NCI-H2227 (cell line): Measurements from ENCODE around the gene HSPB6.
"Not testable (repeated sequence)": the region's sequence is repeated elsewhere in the genome, so short reads cannot be mapped to it uniquely, and the experiment has no call there.

Experiments
- DNase-seq: peaks from one replicate; lab custom pipeline; 2025; ENCODE audit not compliant: unreplicated experiment; lab: John Stamatoyannopoulos, UW

Gene HSPB6

DNA sequence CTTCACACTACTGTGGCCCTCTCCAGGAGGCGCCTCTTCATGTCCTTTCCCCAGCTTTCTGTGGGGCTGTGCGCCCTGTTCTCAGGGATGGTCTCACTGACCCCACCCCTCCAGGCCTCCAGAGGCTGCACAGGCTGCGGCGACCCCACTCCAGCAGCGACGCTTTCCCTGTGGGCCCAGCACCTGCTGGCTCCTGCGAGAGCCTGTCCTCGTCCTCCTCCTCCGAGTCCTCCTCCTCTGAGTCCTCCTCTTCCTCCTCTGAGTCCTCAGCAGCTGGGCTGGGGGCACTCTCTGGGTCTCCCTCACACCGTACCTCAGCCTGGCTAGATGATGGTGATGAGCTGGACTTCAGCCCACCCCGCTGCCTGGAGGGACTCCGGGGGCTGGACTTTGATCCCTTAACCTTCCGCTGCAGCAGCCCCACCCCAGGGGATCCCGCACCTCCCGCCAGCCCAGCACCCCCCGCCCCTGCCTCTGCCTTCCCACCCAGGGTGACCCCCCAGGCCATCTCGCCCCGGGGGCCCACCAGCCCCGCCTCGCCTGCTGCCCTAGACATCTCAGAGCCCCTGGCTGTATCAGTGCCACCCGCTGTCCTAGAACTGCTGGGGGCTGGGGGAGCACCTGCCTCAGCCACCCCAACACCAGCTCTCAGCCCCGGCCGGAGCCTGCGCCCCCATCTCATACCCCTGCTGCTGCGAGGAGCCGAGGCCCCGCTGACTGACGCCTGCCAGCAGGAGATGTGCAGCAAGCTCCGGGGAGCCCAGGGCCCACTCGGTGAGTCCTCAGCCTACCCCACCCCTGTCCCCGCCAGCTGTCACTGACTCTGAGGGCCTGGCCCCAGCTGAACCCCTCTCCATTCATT, 29.7 kb upstream of the HSPB6 start:
- no peak for DNase-seq

DNA sequence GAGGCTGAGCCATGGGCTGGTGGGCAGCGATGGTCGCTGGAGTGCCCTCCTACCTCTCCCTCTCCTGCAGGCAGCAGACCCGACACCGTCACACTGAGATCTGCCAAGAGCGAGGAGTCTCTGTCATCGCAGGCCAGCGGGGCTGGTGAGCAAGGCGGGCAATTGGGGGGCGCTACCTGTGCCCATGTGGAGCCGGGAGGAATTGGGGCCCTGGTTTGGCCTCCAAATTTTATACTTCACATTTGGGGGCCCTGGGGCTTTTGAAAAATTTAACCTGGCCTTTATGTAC, 28.5 kb upstream of the HSPB6 start:
- no peak for DNase-seq

DNA sequence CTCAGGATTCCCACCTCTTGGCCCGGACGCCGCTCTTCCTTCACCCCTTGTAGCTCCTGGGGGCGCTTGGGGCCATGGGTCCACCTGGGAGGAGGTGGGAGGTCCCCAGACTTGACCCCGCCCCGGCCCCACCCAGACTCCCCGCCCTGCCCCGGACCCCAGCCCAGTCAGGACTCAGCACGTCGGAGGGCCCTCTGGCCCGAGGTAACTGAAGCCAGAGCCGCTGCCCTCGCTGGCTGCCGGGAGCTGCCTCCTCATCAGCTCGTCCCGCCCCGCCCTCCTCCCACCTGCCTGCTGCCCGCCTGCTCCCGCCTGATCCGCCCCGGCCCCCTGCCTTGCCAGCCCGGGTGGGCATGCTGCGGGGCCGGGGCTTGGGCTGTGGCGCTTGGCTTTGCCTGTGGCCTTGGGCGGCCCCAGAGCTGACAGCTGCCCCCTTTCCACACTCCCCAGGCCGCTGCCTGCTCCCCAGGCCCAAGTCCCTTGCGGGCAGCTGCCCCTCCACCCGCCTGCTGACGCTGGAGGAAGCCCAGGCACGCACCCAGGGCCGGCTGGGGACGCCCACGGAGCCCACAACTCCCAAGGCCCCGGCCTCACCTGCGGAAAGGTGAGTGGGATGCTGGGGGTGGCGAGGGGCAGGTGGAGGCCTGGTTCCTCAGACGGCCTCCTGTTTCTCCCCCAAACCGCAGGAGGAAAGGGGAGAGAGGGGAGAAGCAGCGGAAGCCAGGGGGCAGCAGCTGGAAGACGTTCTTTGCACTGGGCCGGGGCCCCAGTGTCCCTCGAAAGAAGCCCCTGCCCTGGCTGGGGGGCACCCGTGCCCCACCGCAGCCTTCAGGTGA, 27.9 kb upstream of the HSPB6 start:
- DNase-seq: no peak

DNA sequence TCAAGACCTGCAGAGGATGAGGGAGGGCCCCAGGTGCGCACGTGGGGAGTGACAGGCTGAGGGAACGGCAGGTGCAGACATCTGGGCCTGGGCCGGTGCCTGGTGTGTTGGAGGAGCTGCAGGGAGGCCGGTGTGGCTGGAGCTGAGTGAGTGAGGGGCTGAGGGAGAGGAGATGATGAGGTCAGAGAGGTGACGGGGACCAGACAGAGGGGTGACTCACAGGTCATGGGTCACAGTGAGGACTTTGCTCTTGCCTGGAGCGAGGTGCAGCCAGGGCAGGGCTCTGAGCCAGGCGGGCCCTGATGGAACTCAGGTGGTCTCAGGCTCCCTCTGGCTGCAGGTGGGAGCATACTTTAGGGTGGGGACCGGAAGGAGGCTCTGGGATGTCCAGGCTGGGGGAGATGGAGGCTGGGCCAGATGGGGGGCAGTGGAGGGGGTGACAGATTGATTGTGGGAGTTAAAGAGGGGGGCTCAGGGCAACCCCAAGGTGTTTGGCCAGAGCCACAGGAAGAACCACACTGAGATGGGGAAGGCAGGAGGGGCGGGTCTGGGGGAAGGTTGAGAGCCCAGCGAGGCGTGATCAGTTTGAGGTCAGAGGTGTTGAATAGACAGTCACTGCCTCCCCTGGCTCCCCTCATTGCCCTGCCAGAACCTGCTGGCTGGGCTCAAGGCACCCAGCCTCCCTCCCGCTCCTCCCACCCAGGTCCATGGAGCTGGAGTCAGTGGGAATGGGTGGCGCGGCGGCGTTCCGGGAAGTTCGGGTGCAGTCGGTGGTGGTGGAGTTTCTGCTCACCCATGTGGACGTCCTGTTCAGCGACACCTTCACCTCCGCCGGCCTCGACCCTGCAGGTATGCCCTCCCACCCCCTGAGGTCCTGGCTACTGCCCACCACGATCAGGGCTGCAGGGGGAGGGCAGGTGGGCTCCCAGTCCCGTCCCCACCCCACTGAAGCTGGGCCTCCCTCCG, 26.9 kb upstream of the HSPB6 start:
- no peak for DNase-seq

DNA sequence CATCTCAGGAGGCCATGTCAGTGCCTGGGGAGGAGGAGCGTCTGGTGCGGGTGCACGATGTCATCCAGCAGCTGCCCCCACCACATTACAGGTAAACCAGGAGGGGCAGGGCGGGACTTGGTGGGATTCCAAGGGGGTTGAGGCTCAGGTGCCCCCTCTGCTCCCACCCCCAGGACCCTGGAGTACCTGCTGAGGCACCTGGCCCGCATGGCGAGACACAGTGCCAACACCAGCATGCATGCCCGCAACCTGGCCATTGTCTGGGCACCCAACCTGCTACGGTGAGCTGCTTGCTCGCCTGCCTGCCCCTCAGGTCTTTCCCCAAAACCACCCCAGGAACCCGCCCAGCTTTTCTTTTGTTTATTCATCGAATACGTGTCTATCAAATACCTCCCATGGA, 25.8 kb upstream of the HSPB6 start:
- no peak for DNase-seq

DNA sequence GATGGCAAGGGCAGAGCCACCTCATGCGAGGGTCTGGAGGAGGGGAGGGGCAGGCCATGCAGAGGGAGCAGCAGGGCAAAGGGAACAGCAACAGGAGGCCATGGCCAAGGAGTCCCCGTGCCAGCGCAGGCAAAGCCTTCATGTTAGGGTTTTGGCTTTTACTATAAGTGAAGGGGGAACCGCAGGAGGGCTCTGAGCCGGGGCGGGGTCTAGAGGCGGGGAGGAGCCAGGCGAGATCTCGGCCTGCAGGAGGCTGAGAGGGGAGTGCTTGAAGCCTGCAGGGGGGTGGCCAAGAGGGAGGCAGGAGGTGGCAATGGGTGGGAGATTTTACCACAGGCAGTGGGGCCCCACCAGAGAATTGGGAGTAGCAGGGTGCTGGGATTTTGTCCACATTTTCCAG, 24.8 kb upstream of the HSPB6 start:
- DNase-seq: no peak

DNA sequence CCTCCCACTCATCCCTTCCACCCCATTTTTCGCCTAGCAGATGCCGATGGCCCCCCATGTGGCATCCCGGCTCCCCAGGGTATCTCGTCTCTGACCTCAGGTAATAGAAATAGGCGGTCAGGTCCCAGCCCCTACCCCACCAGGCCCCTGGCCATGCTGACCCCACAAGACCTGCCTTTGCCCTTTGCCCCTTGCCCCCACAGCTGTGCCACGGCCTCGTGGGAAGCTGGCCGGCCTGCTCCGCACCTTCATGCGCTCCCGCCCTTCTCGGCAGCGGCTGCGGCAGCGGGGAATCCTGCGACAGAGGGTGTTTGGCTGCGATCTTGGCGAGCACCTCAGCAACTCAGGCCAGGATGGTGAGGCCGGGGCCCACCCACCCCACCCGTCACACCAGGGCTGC, 23.9 kb upstream of the HSPB6 start:
- no peak for DNase-seq

DNA sequence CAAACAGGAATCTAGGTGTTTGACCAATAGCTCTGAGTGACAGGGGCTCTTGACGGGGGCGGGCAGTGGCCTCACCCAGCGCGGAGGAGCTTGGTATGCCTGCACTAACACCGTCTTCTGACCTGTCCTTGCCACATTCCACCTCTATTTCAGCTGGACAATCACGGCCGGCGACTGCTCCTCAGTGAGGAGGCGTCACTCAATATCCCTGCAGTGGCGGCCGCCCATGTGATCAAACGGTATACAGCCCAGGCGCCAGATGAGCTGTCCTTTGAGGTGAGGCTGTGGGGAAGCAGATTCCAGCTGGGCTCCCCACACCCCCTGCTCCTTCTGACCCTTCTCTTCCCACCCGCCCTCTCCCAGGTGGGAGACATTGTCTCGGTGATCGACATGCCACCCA, 23.2 kb upstream of the HSPB6 start:
- DNase-seq: no peak

DNA sequence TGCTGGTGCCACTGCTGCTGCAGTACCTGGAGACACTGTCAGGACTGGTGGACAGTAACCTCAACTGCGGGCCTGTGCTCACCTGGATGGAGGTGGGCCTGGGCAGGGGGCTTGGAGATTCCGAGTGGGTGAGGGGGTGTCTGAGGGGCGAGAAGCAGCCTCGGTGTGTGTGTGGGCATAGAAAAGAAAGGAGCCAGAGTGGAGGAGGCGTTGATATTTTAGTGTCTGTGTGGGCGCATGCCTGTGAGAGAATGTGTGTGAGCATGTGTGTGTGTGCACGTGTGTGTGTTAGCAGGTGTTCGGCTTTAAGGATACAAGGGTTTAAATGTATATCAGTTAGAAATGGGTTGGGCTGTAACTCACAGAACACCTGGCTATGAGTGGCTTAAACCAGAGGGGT, 22.2 kb upstream of the HSPB6 start:
- no peak for DNase-seq

DNA sequence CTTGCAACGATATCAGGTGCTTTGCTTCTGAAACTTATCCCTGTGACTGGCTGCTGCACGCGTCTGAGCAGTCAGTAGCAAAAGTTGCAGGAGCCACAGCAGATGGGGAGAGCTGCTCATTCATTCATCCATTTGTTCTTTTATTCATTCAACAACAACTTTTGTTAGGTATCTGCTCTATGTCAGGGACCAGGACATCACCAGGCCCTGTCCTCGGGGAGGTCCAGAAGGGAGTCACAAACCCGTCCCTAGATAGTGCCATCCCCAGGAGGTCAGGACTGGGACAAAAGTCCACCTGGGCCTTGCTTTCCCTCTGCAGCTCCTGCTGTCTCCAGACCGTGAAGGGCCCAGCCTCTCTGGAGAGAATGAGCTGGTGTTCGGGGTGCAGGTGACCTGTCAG, 21.1 kb upstream of the HSPB6 start:
- no peak for DNase-seq

DNA sequence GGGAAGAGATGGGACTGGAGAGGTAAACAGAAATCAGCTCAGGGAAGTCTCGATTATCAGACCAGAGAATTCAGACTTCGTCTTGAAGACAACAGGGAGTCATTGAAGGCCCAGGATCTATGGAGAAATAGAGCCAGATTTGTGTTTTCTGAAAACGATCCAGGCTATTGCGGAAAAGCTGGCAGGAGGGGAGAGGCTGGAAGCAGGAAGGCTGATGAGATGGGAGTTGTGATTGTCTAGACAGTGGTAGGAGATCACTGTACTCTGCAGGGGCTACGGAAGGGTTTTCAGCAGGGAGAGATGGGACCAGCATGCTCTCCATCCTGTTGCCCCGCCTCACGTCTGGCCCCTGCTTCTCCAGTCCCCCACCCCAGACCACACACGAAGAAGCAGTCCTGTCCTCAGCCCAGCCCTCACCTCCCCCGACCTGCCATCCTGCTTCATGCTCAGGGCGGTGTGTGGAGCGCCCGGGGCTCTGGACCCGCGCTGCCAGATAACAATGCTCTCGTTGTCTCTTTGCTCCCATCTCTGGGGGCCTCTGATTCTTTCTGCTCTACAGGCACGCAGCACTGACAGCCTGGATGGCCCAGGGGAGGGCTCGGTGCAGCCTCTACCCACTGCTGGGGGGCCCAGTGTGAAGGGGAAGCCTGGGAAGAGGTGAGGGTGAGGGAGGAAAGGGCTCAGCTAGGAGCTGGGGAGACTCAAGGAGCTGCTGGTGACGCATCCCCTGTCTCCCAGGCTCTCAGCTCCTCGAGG, 20.4 kb upstream of the HSPB6 start:
- no peak for DNase-seq

DNA sequence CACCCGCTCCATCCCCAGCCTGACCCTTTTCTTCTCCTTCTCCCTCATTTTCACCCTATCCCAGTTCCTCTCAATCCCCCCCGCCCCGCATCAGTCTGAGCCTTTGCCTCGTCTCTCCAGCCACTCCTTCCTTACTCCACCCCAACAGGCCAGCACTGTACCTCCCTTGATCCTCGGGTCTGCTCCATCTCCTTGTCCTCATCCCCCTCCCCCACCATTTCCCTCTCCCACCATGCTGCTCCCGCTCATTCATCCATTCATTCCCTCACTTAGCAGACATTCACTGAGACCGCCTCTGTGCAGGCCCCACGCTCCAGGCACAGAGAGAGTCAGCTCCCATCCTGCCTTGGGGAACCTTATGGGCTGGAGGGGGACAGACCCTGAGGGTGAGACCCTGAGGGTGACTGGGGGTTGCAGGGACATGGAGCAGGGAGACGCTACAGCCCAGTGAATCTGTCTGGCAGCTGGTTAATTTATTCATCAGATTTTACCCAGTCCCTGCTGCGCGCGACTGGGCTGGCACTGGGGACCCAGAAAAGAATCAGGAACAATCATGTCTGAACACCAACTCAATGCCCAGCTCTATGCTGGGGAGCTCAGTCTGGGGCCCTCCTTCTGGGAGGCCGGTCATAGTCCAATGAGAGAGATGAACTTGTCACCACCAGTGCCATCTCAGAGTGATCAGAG, 19.4 kb upstream of the HSPB6 start:
- DNase-seq: peak; percentile 88

DNA sequence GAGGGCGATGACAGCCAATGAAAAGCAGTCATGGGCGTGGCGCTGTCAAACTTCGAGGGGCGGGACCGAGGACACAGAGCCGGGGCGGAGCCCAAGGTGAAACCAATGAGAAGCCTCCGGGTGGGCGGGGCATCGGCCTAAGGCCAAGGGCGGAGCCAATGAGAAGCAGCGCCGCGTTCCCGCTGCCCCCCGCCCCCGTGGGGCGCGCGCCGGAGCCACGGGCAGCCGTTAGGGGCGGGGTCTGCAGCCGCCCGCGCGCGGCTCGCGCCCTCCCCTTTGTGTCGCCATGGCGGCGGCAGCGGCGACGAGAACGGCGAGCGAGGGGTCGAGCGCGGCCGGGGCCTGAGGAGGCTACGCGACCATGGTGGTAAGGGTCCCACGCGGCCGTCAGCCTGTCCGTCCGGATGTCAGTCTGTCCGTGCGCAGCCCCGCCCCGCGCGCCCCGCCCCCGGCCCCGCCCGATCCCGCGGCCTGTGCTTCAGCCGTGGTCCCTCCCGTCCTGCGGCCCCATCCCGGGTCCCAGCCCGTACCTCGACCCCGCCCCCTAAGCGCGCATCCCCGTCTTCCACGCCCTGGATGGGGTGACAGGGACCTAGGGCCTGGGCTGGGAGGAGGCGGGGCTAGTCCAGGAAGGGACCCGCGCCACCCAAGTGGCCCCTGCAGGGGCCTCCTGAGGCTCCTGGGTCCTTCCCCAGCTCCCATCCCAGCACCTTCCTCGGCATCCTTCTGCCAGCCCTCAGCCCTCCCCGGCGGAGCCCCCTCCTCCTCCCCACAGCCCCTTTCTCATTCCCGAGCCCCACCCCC, 18.7 kb upstream of the HSPB6 start, which contains the start of gene ARHGAP33:
ARHGAP33 (plus strand) TSS at position 267 of the 804 bp plus-strand sequence; CDS start at position 362, 95 bp downstream.
- peak; percentile 100 for DNase-seq

DNA sequence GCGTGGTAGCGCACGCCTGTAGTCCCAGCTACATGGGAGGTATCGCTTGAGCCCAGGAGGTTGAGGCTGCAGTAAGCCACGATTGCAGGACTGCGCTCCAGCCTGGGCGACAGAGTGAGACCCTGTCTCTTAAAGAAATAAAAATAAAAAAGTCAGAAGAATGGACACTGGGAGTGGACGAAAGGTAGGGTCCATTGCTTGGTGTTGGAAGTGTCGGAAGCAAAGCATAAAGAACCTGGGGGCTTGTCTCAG, 18.1 kb upstream of the HSPB6 start:
- DNase-seq: no peak

DNA sequence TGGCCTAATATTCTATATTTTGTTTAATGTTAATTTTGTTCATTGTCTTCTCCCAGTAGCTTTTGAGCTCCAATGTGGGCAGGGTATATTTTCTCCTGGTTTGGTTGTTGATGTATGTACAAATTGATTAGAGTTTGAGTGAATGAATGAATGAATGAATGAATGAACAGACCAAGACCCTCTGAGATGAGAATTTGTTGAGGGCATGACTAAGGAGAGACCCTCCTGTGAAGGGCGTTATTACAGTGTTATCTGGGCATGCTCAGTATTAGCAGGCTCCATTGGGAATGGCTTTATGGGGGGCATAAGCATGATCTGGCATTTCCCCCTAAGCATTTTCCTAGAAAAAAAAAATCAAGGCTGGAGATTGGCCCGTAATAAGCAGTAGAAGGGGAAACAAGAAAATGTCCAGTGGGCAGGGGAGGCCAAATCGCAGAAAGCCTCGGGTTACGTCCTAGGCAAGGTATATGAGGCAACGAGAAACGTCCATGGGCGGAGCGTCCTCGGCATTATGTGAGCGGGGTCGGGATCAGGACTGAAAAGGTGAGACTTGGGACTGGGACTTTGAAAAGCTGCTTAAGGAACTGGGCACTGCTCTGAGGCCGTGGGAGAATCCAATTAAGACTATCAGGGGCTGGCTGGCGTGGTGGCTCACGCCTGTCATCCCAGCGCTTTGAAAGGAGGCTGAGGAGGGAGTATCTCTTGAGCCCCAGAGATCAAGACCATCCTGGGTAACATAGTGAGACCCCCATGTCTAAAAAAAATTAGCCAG, 17.6 kb upstream of the HSPB6 start:
- DNase-seq: peak; percentile 80

DNA sequence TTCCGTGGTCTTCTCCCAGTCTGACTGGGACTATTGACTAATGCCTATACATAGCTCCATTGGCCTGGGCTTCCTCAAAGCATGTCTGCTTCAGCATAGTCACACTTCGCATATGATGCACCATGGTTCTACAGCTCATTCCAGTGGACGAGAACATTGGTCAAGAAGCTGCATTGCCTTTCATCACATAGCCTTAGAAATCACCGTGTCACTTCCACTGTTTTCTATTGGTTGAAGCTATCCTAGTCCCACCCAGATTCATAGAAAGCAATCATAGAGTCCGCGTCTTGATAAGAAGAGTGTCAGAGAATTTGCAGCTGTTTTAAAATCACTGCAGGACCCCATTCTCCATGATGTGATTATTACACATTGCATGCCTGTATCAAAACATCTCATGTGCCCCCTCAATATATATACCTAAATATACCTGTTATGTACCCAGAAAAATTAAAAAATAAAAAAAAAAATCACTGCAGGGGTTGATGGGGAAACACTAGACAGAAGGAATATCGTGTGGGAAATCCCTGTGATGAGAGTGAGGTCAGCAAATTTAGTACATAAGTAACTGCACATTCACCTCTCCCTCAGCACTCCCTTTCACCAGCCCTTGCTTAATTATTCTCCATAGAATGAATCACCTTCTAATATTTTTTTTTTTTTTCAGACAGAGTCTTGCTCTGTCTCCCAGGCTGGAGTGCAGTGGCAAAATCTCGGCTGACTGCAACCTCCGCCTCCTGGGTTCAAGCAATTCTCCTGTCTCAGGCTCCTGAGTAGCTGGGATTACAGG, 16.4 kb upstream of the HSPB6 start:
- peak; percentile 64 for DNase-seq

DNA sequence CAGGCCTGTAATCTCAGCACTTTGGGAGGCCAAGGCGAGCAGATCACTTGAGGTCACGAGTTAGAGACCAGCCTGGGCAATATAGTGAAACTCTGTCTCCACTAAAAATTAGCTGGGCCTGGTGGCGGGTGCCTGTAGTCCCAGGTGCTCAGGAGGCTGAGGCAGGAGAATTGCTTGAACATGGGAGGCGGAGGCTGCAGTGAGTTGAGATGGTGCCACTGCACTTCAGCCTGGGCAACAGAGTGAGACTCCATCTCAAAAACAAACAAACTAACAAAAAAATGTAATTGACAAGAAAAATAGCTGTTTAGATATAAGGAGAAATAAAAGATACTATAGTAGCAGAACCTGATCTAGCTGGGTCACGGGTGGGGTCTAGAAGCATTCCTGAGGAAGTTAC, 15.5 kb upstream of the HSPB6 start:
- DNase-seq: not testable (repeated sequence)

DNA sequence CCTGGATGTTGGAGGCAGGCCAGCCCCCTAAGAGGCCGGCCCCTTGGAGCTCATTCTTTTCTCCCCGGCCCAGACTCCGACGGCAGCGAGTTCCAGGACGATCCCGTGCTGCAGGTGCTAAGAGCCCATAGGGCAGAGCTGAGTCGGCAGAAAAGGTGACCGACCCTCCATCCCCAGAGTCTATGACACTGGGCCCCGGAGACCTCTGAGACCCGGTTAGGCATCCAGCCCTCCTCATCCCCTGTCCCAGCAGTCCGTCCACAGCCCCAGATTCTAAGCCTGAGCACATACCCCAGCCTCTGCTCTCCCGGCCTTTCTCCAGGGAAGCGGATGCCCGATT, 11.2 kb upstream of the HSPB6 start:
- DNase-seq: no peak
